ENCODE data around the gene PMS1.
"Not testable (repeated sequence)": the region's sequence is repeated elsewhere in the genome, so short reads cannot be mapped to it uniquely, and the experiment has no call there.

The PMS1 gene

GRCh38 chr2:189783927-189784867 is at the start of gene PMS1, which contains the start of gene ORMDL1:
PMS1 (plus strand) TSS chr2:189784450; CDS start chr2:189791810, 7,360 bp downstream.
ORMDL1 (minus strand) TSS chr2:189784339; CDS start chr2:189782595, 1,744 bp downstream.
- DNase-seq (ENCODE audit: low read depth) = peak; percentile 97

DNA sequence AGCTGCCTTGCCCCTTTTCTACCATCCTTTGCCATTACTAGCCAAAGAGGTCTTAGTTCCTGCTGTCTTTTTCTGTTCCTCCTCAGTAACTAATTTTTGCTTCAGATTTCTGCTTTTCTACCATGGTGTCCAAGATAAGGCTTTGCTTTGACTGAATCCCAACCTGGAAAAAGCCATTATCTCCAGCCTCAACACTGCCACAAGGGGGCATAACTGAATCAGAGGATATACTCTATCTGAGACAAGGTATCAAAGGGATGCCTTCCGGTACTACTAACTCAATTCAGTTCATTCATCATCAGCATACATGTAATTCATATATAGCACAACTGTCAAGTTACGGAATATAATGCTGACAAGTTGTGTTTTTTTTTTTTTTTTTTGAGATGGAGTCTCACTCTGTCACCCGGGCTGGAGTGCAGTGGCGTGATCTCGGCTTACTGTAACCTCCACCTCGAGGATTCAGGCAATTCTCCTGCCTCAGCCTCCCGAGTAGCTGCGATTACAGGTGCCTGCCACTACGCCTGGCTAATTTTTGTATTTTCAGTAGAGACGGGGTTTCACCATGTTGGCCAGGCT is 33.1 kb upstream of the PMS1 start:
- DNase-seq (ENCODE audit: low read depth) = no peak

DNA sequence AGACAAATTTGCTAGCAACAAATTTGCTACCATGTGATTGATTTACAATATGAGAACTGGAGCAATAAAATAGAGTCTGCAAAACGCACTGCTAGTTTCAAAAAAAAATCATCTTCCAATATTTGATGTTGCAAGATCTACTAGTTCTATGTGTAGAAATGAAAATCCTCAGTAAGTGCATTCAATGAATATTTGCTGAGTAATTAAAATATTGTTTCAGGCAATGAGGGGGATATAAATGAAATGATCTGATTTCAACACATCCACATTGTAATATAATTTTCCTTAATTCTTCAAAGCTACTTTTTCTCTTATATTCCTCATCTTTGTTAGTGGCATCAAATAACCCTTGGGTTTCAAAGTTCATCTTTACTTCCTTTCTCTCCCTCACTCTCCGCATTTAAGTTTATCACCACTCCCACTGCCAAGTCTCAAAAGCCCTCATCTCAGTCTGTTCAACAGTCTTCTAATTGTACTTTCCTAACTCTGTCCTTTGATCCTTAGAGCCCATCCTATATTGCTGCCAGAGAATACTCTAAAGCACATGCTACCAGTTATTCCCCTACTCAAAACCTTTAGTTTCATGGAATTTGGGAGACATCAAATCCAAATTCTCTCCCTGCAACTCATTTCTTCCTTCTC is 27.8 kb upstream of the PMS1 start:
- no peak for DNase-seq (ENCODE audit: low read depth)

DNA sequence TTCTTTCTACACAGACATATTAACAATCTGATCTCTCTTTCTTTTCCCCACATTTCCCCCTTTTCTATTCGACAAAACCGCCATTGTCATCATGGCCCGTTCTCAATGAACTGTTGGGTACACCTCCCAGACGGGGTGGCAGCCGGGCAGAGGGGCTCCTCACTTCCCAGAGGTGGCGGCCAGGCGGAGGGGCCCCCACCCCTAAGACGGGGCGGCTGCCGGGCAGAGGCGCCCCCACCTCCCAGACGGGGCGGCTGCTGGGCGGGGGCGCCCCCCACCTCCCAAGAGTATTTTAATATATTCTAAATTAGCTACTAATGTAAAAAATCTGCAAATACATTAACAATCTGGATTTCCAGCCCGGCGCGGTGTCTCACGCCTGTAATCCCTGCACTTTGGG is 24.1 kb upstream of the PMS1 start:
- DNase-seq (ENCODE audit: low read depth) = not testable (repeated sequence)

GRCh38 chr2:189762229-189762550 is 22.1 kb upstream of the PMS1 start:
- DNase-seq (ENCODE audit: low read depth) = no peak

- peak; percentile 86 for DNase-seq (ENCODE audit: low read depth)
These were observed 21.5 kb upstream of the PMS1 start, which contains the start of gene OSGEPL1 for GRCh38 chr2:189762551-189763298. OSGEPL1 (minus strand) TSS chr2:189762792; CDS start chr2:189761640, 1,152 bp downstream.

GRCh38 chr2:189763908-189764661 is 20.2 kb upstream of the PMS1 start:
- DNase-seq (ENCODE audit: low read depth) = peak; percentile 24

DNA sequence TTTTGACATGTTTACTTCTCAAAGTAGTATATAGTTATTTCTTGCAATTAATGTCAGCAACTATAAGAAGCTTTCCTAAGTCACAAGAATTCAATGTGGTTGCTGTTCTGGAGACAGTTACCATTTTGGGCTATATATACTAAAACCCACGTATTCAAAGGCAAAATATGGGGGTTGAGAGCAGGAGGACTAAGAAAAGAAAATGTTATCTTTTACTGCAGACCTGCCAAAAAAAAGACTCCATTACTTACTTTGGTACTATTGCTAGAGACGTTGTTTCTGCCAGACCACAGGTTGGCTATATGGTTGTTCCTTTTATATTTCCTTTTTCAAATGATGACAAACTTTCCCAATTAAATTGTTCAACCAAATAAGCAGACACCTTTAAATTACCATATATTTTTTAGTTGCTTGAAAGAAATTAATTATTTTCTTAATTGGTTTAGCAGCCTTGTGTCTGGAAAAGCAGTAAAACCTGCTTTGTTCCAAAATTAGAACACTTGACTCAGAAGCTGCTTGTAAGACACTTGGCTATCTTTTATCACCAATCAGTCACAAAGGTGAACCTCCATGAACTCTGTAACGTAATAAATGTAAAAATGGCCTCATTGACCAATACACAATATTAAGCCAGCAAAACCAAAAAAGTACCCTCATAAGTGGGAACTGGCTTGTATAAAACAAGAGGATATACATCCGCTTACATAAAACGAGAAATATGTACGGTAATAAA is 13.5 kb upstream of the PMS1 start:
- no peak for DNase-seq (ENCODE audit: low read depth)

DNA sequence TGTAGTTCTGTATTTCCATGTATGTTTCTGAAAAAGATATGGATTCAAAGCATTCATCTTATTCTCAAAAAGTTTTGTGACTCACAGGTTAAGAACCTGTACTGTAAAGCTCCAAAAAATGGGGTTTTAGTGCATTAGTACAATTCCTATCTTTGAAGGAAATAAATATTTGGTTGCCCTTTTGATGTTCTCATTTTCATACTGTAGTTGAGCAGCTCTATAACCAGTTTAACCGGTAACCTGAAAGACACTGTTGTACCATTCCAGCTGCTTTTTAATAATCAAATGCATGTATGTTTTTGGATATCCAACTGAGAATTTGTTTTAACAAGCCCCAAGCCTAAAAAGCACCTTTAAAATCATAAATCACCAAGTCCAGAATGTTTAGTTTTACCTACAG is 12.0 kb upstream of the PMS1 start:
- DNase-seq (ENCODE audit: low read depth) = no peak

DNA sequence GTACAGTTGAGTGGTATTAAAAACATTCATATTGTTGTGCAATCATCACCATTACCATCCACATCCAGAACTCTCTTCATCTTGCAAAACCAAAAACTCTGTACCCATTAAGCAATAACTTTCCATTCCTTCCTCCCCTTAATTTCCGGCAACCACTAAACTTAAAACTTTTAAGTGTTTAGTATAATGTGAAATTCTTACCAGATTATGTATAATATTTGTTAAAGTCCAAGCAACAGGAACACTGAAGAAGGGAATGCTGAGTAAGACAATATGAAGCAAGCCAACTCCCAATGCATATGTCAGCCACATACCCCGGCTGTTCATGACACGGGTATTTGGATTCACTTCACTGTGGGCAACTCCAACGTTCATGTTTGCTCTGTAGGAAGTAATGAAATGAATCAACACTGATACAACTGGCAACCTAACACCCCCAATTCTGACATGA is 2.0 kb upstream of the PMS1 start:
- DNase-seq (ENCODE audit: low read depth) = peak; percentile 89

- peak; percentile 40 for DNase-seq (ENCODE audit: low read depth)
These were observed 761 bp upstream of the PMS1 start for GRCh38 chr2:189783451-189783926.

DNA sequence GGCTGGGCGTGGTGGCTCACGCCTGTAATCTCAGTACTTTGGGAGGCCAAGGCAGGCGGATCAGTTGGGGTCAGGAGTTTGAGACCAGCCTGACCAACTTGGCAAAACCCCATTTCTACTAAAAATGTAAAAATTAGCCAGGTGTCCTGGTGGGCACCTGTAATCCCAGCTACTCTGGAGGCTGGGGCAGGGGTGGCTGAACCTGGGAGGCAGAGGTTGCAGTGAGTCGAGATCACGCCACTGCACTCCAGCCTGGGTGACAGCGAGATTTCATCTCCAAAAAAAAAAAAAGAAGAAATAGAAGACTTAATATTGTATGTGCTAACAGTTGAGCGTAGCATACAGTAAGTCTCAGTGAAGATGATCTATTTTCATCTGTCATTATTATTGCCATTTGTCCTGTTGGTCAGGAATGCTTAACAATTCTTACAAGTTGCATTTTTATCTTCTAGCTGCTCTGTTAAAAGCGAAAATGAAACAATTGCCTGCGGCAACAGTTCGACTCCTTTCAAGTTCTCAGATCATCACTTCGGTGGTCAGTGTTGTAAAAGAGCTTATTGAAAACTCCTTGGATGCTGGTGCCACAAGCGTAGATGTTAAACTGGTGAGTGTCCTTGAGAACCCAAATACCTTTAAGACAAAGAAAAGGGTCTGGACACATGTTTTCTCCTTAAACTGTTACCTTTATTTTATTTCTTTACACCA is 7.2 kb downstream of the PMS1 start:
- DNase-seq (ENCODE audit: low read depth) = no peak

GRCh38 chr2:189794310-189794709 is 10.1 kb downstream of the PMS1 start:
- DNase-seq (ENCODE audit: low read depth) = no peak

GRCh38 chr2:189797902-189798301 is 13.7 kb downstream of the PMS1 start:
- DNase-seq (ENCODE audit: low read depth) = peak; percentile 13

DNA sequence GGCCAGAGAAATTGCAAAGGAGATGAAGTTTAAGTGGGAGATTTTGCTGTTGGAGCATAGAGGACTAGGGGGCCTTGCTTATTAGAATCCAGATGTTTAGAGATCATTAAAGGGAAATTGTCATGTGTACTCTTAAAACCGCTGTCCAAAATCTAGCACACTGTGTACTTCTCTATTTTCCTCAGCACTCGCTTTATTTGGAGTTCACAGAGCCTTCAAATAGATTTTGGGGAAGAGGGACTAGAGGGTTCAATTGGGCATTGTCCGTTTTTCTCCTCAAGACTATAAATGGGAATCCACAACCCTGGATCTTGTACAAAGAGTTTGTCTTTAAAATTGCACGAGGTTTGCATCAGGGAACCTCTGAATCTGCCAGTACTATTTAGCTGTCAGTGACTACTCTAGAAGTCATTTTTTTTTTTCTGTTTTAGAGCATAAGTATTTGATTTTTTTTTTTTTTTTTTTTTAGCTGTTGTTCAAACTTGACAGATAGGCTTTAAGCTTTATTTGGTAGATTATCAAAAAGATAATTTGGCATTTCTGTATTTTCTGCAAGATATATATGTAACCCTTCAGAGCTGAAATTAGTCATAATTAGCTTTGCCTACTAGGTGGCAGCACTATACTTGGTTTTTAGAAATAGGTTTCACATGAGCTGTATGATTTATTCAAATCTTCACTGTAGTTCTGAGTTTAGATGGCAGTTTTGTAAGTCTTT is 14.2 kb downstream of the PMS1 start:
- DNase-seq (ENCODE audit: low read depth) = peak; percentile 68

DNA sequence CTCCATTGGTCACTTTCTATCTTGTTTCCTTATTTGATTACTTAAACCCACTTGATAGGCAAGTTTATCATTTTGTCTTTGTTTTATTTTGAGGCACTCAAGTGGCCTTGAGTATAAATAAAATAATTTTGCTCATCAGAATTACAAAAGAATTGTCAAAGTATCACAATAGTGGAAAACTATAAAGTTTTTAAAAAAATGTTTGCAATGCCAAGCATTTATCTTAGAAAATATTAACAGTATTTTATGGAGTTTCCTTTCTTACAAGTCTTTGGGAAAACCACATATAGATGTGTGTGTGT is 14.7 kb downstream of the PMS1 start:
- no peak for DNase-seq (ENCODE audit: low read depth)

DNA sequence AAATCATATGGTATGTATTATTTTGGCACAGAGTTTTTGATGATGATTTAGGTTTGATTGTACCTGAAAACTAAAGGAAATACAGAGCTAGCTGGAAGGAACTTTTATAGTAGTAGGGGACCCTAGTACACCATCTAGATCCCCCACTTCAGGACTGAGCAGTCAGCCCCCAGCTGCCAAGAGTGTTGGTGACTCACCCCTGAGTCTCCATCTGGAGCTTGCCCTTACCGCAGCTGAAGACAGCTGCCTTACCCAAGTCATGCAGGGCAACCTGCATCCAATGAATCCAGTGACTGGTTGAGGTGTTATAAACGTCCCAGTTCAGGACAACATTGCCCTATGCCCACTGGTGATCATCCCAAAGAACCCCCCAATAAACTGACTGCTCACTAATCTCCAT is 15.3 kb downstream of the PMS1 start:
- DNase-seq (ENCODE audit: low read depth) = peak; percentile 49

DNA sequence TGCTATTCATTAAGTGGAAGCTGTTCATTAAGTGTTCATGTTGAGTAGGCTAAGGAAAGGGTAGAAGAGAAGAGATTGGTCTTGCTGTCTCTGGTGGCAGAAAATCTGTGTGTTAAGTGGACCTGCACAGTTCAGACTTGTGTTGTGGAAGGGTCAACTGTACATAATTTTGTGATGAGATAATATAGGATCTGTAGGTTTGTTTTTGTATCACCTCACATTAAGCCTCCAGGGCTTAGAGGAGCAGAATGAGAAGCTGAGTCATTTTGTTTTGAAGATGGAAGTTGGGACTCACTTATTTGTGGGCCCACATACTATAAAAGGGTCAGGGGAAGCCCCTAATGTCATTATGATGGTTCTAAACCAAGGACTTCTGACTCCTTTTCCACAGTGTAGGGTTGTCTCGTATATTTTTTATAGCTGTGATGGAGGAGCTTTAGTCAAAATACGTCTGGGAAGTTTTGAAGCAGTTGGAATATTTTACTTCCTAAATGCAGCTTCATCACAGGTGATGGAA is 18.2 kb downstream of the PMS1 start:
- DNase-seq (ENCODE audit: low read depth) = no peak

- peak; percentile 63 for DNase-seq (ENCODE audit: low read depth)
These were observed 19.2 kb downstream of the PMS1 start for GRCh38 chr2:189803431-189803830.

Data from fibroblast of gingiva (primary cell).